SK-N-DZ (cell line): ENCODE data around the gene FRMD6.
"Not testable (repeated sequence)": the region's sequence is repeated elsewhere in the genome, so short reads cannot be mapped to it uniquely, and the experiment has no call there.

Experiments
- DNase-seq: peaks from one replicate; pipeline ENCODE4 v3.0.0-alpha.2; 2015; ENCODE audit warnings: low spot score

FRMD6 gene

DNA sequence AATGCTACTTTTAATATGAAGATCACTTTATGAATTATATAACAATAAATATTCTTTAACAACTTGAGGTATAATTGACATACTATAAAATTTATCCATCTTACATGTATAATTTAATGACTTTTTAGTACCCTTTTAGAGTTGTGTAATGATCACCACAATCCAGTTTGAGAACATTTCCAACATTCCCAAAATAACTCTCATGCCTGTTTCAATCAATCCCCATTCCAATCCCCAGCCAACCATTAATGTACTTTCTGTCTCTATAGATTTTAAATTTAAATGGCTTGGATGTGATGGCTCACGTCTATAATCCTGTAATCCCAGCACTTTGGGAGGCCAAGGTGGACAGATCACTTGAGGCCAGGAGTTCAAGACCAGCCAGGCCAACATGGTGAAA lies 23.5 kb upstream of the FRMD6 start:
- DNase-seq, result no peak

- no peak for DNase-seq
These were observed 20.7 kb upstream of the FRMD6 start for GRCh38 chr14:51630987-51631386.

- DNase-seq, result not testable (repeated sequence)
These were observed 18.4 kb upstream of the FRMD6 start for GRCh38 chr14:51633298-51633697.

- peak; percentile 29 for DNase-seq
These were observed 15.6 kb upstream of the FRMD6 start for GRCh38 chr14:51636109-51636508.

GRCh38 chr14:51638071-51638944 lies 13.4 kb upstream of the FRMD6 start:
- DNase-seq, result no peak

DNA sequence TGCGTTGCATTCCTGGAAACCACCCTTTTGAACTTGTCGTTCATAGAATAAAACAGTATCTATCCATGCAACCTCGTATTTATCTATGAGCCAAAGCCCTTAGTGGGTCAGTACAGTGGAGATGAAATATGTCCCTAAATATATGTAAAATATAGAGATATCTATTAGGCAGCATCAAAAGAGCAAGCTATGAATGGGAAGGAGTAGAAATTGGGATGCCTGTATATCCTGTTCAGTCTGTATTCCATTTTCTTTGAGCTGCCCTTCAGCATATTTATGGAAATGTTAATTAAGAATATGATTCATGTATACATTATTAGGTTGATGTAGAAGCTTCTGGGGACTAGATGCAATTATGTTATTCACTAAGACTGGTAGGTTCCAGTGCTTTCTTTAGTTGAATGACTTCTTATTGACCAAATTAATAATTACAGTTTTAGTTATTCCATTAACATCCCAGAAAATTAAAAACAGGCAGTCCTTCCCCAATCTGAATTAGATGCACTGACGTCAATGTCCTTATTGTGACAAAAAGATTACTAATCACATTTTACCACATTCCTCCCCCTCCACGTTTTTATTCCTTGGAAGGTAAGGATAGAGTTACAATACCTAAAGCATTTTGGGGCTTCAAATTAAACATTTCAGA lies 11.9 kb upstream of the FRMD6 start:
- DNase-seq, result no peak

GRCh38 chr14:51643140-51643539 lies 8.6 kb upstream of the FRMD6 start:
- DNase-seq, result no peak

GRCh38 chr14:51644217-51644933 lies 7.3 kb upstream of the FRMD6 start:
- DNase-seq, result no peak

DNA sequence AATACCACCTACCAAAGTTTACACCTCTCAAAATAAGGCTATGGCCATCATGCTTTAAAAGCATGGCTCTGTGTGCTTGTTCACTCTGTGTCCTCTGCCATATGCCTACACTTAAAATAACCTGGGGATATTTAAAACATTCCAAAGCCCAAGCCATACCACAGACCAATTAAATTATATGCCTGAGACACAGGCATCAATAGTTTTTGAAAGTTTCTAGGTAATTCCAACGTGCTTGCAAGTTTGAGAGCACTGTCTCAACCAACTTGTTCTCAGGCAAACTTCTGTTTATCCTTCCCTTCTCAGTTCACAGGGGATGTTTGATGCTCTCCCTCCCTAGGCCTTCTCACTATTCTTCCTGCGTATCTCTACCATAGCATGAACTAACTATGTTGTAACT lies 3.4 kb upstream of the FRMD6 start:
- DNase-seq, result no peak

- DNase-seq, result no peak
These were observed 858 bp upstream of the FRMD6 start for GRCh38 chr14:51650716-51651387.

GRCh38 chr14:51652168-51653078 lies 713 bp downstream of the FRMD6 start:
- no peak for DNase-seq

DNA sequence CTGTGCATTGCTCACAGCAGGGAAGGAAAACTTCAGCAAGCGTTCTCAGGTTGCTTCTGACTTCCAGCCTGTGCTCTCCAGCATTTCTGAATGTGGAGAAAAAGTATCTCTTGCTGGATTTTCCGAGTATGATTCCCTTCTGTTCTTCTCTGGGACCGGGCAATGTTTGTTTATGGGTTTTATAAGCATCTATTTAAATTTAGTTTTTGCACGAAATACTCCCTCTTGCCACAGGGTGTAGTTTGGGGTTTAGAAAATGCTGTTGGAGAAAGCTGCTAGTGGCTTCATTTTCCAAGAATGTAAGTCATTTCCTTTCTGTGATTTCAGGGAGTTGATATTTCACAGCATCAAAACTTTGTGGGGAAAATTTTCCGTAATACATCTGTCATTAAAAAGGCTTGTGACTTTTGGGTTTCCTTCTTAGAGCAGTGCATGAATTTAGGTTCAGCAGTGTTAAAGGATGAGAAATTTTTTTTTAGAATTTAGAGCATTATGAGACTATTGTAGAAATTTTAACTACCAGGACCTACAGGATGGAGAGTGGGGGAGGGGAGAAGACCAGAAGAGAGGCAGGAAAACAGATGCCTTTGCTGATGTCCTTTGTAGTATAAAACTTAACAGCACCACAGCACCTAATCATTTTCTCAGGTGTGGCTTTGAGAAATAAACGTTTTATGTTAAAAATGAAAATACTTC lies 1.5 kb downstream of the FRMD6 start:
- DNase-seq, result peak; percentile 40

DNA sequence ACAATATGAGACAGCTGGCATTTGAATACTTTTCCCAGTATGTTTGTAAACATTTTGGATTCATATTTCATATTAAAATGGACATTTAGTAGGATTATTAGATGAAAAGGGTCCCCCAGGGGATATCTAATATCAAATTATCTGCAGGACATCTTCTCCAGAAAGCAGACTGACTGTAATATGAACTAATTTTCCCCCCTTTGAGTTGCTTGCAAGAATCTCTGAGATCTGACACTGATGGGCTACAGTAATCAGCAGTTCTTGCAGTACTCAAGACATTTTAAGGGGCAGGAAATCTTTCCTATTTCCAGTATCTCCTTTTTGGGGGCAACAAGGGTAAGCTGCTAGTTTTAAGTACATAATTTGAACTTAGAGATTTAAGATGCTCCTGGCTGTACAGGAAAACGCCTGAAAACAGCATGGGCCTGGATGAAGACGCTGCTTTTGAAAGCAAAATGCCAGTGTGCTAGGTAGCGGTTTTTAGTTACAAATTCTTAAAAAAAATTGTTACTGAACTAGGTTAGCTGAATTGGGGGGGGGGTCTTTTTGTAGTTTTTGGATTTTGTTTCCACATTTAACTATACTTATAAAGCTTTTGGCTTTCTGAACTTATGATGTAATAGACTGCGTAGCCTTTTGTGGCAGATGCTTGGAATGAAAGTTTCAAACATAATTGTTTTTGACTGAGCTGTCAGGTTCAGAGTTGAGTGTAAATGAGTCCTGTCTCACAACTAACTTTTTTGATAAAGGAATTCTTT lies 2.2 kb downstream of the FRMD6 start:
- DNase-seq, result peak; percentile 54

GRCh38 chr14:51654533-51654845 lies 2.8 kb downstream of the FRMD6 start:
- DNase-seq, result no peak

- no peak for DNase-seq
These were observed 6.1 kb downstream of the FRMD6 start for GRCh38 chr14:51657762-51658161.

DNA sequence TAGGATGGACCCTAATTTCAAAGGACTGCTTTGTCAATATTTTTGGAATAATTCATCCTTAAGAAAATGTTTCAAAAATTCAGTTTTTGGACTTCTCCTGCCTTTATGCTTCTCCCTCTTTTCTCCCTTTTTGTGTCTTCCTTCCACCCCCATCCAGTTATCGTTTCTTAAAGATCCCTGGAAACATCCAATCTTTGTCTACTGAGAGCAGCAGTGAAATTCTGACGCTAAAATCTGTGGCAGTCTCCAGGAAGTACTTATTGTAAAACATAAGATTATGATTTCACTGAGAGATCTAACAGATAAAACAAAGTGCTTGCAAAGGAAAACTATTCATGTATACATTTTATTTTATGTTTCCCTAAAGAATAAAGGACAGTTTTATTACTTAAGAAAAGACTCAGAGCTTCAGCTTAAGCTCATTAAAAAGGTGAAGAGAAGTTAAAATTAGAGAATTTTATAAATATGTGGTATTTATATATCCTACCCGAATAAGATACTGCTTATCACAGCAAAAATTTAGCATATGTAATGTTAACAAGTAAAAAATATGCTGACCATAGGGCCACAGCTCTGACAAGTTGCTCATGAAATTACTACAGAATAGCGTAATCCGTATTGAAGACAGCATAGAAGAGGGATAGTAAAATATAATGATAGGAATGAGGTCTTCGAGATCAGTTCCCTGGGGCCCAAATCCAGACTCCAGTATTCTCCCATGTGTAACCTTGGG lies 6.9 kb downstream of the FRMD6 start:
- no peak for DNase-seq

- DNase-seq, result no peak
These were observed 9.0 kb downstream of the FRMD6 start for GRCh38 chr14:51660741-51661140.

GRCh38 chr14:51661504-51661903 lies 9.8 kb downstream of the FRMD6 start:
- no peak for DNase-seq

DNA sequence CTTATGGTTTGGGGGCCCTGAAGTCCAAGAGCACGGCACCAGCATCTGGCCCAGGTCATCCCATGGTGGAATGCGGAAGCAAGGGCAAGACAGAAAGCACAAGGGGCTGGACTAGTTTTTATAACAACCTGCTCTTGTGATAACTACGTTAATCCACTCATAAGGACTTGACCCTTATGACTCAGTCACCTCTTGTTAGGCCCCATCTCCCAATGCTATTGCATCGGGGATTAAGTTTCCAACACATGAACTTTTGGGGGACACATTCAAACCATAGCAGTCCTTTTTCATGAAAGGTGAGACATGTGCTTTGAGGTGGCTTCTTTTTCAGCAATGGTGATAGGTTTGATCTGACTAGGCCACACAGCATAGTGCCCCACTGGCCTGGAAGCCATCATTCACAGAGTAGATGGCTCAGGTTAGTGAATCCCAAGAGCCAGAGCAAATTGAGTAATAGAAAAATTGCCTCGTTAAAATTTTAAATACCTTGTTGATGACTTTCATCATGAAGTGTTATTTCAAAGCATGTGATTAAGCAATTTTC lies 12.1 kb downstream of the FRMD6 start:
- no peak for DNase-seq
